Right ventricle myocardium superior (tissue), 1 donor: ENCODE measurements around the gene AIPL1. TPM values are rescaled to one million over a fixed set of nuclear protein-coding genes. Genes with fewer than 3 reads are reported as not detected.
A peak's percentile ranks its signal among the peaks of the same experiment; 100 is the strongest.

Experiments
- ATAC-seq: fragments of 200-7000 bp; cut with Tn5 transposase; one replicate; pipeline ENCODE4 v1.9.1; 2020; ENCODE audit warnings: mild to moderate bottlenecking; ENCODE audit not compliant: poor library complexity
- DNase-seq: peaks from one replicate; pipeline ENCODE4 v3.0.0-alpha.2; 2020
- intact Hi-C: fragments of 100-400 bp; cut with DNase I; formaldehyde crosslinking; loops from one replicate; pipeline ENCODE4 v1.11.2; 2022
- total RNA-seq: library from RNA; stranded (reverse); fragmentation: NEBNext Ultra II Directional; extraction: Animal tissue kit (Norgen Biotek cat#: 25700); gene quantifications from one replicate; pipeline ENCODE4 v1.2.1, GENCODE V29; 2021
- donor health status: DM: no; HTN: yes; CAD: no; lungs with severe emphysema.

Gene AIPL1
- total RNA-seq, 1 donor from 2014 or later: not detected

DNA sequence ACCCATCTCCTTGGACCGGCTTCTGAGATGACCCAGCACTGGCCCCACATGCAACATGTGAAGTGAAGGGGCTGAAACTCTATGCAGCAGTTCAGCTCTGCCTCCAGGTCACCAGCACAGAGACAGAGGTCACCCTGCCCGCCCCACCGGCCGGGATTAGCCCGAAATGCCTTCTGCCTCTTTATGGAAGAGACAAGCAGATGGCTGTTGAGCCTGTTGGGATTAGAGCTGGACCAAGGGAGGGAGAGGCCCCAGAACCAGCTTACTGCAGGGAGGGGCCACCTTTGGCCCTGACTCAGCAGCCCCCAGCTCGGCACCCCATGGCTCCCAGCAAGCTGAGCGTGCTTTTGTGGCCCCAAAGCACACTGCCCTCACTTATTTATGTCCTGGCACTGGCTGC, 5.7 kb downstream of the AIPL1 start:
- DNase-seq (no peak), ATAC-seq (no peak)
- intact Hi-C loops: no loop called here

DNA sequence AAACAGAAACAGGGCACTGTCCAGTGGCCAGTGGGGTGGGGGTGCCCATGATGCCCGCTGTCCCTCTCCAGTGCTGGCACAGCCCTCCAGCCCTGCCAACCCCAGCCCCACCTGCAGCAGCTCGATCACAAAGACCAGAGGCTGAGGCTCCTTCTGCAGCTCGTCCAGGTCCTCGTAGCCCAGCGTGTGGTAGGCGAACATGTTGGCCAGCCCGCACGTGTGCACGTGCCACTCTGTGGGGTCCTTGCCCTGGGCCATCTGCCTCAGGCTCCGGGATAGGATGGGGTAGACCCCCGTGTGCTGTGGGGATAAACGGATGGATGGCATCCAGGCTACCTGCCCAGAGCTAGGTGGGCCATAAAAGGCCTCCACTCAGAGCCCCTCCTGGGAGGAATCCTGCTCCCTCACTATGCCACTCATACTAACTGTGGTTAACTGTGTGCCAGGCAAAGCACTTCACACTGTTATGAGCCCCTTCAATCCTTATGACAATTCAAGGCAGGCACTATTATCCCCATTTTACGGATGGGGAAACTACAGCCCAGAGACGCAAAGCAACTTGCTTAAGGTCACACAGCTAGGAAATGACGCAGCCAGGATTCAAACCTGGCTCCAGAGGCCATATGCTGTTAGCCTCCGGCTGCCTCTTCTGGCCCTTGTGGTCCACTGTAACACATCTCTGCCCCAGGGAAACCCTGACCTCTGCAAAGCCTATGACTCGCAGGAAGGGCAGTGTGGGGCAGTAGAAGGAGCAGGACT, 6.5 kb downstream of the AIPL1 start:
- intact Hi-C loops: no loop called here
- ATAC-seq: no peak
- no peak for DNase-seq

DNA sequence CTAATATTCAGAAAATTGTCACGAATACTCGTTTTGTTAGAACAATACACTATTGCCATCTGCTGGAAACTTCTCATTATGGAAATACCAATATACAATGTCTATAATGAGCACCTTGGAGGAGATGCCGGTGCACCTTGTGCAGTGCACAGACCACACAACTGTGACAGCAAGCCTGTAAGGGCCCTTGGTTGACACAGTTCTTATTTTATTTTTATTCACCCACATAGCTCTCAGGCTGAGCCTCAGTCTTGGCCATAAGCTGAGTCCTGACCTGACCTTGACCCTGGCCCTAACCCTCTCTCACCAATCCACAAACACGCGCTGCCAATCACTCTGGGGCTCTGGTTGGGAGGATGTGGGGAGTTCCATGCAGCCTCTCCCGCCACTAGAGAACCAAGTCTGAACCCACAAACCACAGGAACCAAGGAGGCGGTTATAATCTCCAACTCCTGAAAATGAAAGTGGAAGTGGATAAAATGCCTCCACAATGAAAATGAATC, 7.6 kb downstream of the AIPL1 start:
- intact Hi-C loops: no loop called here
- no peak for DNase-seq
- no peak for ATAC-seq

DNA sequence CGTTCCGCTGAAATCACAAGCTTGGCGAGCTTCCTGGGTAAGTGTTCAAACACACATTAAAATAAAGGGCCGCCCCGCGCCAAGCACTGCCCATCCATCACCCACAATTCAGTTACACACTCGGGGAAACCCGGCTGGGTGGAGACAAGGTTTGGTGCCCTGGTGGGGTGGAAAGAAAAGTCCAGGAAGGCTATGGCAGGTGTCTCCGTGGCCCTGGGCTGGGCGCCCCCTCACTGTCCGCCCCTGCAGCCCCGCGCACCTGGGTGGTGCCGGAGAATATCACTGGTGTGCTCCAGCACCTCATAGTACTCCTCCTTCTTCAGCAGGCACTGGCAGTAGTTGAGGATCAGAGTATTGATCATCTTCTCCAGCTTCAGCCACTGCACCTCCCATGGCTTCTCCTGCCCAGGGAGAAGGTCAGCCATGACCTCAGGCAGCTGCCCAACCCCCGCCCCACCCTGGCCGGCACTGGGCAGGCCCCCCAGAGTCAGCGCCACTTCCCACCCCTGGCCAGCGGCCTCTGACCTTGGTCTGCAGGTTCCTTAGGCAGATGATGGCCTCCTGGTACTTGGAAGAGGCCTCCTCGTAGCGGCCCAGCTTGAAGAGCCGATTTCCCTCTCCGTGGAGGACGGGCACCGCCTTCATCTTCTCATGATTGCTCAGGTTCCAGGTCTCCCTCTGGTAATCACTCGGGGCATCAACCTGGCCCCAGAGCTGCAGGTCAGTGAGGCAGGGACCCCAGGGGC, 8.4 kb downstream of the AIPL1 start:
- ATAC-seq (no peak), DNase-seq (no peak)
- intact Hi-C loops: no loop called here

DNA sequence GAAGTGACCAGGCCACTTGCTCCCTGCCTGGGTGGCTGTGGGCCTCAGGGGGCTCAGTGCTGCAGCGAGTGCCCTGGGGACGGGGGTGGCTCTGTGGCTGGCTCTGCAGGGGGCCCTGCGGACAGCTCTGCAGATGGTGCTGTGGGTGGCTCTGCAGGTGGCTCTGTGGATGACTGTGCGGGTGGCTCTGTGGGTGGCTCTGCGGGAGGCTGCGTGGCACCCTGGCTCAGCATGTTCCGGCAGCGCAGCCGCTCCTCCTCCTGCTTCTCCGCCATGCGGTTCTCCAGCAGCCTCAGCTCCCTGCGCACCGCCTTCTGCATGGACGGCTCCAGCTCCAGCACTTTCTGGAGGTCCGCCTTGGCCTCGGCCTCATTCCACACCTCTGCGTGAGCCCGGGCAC, 9.5 kb downstream of the AIPL1 start:
- intact Hi-C loops: no loop called here
- DNase-seq: no peak
- no peak for ATAC-seq

DNA sequence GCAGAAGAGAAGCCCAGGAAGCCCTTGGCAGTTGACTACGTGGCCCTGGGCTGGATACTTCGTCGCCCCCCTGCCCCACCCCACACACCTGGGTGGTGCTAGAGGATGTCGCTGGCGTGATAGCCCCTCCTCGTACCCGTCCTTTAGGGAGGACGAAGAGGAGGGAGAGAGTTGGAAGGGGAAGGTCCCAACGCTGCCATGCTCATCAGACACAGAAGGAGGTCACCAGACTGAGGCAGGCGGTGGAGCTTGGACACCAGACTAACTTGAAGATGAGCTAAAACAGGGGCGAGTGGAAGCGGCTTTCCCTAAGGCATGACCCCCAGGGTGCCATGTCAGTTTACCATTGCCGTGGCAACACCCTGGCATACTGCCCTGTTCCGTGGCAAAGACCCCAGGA, 11.0 kb downstream of the AIPL1 start:
- intact Hi-C loops: loop anchor here (2.0 kb wide), 1 partner anchor 837 kb away; no protein-coding TSS in a partner anchor
- no peak for ATAC-seq
- no peak for DNase-seq

DNA sequence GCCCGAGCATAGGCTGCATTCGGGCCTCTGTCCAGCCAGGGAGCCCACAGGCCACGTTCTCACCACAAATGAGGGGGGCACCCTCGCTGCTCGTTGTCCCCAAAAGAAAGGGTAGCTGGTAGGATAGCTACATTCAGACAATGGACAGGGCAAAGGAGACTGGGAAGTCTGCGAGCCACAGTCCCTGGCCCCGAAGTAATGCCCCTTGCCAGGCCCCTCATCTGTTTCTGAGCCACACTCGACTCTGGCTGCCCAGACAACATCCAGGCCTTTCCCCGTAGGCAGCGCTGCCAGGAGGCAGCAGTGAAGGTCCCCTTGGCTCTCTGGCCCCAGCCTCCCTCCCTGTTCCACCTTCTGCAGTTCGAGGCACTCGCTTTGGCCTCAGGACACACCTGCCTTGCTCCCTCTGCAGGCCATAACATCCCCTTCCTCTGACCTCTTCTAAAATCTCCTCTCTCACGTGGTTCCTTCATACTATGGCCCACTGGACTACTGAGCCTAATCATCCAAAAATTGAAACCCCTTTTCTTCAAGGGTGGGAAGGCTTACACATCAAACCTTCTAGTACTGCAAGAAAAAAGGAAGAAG, 12.2 kb downstream of the AIPL1 start:
- no peak for DNase-seq
- no peak for ATAC-seq
- intact Hi-C loops: loop anchor here (2.0 kb wide), 1 partner anchor 836 kb away; no protein-coding TSS in a partner anchor

DNA sequence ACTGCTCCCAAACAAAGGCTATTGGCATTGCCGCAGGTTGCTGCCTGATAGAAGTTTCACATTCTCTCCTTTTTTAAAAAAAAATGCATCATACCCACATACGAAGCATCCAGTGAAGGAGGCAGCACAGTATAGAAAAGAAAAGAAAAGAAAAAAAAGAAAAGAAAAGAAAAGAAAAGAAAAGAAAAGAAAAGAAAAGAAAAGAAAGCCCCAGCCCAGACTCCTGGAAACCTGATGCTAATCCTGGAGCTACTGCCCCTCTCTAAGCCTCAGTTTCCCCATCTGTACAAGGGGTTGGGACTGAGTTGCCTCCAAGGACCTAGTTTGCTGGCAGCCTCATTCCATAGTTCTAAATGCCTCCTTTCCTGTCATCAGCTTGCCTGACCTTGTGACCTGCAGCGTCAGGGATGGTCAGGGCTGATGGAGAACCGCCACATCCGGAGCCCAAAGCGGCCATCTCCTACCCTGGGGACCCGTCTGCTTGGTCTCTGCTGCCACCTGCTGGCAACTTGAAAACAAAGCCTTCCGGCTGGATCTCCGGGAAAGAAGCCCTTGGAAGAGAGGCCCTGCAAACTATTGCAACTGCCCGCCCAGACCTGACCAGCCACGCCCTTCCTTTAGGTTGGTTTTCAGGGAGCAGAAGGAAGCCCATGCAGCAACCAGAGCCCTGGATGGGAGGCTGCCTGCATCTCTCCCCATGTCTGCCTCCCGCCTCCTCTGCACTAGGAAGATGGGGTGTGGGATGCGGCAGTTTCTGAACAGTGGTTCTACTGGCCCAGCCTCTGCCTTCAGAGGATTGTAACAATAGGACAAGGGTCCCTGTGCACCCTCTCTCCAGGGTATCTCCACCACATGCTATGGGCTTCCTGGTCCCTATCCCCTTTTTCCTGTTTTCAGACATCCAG, 13.0 kb downstream of the AIPL1 start:
- ATAC-seq: peak; percentile 88
- intact Hi-C loops: loop anchor here (2.0 kb wide), 1 partner anchor 835 kb away; no protein-coding TSS in a partner anchor
- peak; percentile 82 for DNase-seq

DNA sequence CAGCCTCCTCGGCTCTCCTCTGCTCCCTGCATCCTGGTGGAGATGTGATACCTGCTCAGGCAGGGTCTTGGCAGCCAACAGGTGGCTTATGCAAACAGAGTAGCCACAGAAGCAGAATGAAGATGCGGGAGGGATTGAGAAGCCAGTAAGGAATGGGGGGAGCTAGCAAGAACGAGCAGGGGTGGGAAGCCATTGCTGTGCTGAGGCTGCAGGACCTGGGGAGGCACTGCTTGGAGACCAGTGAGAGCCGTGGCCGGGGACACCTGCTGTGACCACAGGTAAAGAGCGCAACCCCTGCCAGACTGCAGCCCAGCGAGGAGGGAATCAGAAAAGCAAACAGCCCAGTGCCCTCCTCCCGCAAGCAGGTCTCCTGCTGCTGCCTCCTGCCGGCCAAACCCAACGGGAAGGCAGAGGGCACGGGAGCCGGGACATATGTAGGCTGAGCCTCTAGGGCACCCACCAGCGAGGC, 14.7 kb downstream of the AIPL1 start:
- intact Hi-C loops: no loop called here
- DNase-seq (no peak), ATAC-seq (no peak)

DNA sequence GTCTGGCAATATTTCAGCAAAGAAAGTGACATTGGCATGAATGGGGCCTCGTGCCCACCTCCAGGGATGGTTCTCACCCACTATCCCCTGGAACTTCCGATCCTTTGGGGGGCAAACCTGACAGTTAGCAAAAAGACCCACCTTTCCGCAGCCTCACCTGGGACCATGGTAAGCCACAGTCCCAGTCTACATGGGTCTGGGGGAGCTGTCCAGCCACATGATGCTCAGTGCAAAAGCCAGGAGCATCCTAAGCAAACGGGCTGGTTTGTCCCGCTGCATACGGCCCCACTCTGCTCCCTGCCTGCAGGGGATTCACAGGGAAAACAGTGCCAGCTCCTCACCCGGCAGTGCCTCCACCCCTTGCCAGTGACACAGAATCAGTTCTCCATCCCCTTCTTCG, 19.3 kb downstream of the AIPL1 start:
- intact Hi-C loops: no loop called here
- DNase-seq (no peak), ATAC-seq (no peak)

DNA sequence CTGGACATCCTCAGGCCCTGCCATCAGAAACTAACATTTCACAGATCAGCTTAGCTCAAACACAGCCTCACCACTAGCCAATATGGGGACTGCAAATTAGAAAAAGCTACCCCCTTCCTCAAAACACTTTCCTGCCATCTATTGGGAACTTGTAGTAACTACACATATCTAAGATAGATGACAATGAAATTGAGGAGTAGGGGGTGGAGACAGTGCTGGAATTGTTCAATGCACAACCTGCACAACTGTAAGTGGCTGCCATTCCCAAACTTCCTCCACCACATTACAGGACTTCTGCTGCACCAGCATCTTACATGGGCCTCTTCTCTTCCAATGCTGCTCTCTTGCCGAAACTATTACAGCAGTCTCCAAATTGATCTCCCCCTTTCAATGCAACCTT, 21.9 kb downstream of the AIPL1 start:
- no peak for DNase-seq
- intact Hi-C loops: no loop called here
- ATAC-seq: no peak

DNA sequence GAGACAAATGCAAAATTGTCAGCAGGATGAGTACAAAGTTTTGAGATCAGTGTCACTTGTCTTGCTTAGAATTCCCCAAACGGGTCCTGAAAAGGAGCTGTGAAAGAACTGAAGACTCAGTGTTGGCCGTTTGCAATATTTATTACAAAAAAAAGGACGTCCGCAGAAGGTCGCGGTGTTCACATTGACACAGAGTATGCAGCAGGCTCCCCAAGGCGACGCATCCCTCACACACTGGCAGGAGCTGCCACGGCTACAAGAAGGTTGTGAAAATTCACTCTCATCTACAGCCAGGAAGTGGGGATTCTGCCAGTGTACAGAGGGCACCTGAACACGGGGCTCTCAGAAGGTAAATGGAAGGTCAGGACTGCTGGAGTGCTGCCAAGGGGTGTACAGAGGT, 26.2 kb downstream of the AIPL1 start:
- intact Hi-C loops: no loop called here
- no peak for ATAC-seq

DNA sequence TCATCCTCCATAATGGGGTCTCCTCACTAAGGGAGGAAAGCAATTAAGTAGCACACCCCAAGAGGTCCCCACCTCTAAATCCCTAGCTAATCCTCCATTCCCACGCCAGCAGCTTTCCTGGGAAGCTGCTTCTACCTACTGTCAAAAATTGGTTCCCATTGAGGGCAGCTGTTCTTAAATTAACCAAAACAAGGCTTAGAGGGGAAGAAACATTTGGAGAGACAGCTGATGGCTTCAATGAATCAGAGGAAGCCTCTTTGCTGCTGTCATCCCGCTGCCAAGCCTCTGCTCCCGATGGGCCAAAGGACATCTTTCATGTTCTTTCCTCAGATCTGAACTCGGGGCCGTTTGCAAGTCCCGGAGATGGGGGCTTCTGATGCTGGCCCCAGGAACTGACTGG, 26.6 kb downstream of the AIPL1 start:
- intact Hi-C loops: no loop called here
- no peak for ATAC-seq

More for the DNA sequence above, 26.2 kb downstream of the AIPL1 start:
- DNase-seq: no peak

DNA sequence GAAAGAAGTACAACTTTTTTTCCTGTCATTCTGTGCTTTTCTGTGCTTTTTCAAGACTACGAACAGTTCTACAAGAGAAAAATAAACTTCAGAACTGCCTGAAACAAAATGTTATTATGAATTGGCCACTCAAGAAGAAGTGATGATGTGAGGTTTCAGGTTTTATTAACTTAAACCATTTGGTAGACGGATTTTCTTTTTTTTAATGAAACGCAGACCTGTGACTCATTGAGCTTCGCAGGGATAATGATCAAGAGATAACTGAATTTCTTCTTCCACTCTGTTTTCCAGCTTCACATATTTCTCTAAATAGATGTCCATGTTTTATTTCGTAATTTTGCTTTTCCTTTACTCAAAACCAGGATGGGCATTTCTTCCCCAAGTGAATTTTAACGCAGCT, 32.7 kb downstream of the AIPL1 start:
- no peak for DNase-seq
- intact Hi-C loops: no loop called here
- no peak for ATAC-seq

More for the DNA sequence above, 26.6 kb downstream of the AIPL1 start:
- DNase-seq: no peak

DNA sequence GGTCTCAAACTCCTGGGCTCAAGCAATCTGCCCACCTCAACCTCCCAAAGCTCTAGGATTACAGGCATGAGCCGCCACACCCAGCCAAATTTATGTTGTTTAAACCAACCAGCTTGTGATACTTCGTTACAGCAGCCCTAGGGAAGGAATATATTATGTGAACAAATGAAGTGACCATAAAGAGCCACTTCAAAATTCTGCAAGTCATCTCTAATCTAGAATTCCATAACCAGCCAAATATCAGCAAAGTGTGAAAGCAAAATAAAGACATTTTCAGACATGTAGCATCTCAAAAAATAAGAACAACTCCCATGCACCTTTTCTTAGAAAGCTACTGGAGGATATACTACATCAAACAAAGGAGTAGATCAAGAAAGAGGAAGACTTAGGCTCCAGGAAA, 36.0 kb downstream of the AIPL1 start:
- DNase-seq (no peak), ATAC-seq (no peak)
- intact Hi-C loops: no loop called here

DNA sequence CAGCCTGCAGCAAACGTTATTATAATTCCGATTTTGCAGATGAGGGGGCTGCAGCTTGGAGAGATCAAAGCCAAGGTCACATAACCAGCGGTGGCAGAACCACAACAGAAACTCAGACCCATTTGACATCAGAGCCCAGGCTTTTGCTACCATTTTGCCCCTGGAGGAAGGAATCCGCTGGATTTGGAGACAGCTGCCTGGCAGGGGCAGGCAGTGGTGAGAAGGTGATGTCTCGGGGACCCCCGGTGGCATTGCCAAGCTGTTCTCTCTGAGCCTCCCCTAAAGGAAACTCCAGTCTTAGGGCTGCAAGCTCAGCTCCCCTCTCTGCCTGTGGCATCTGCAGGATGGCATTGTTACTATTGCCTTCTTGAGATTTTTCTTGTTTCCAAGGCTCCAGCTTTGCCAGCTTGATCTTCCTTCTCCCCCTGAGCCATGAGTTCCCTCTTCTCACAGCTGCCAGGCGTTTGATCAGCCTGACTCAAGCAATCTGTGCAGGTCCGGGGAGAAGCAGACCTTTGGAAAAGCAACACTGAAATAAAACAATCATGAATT, 40.8 kb downstream of the AIPL1 start:
- DNase-seq (no peak), ATAC-seq (no peak)
- intact Hi-C loops: no loop called here

DNA sequence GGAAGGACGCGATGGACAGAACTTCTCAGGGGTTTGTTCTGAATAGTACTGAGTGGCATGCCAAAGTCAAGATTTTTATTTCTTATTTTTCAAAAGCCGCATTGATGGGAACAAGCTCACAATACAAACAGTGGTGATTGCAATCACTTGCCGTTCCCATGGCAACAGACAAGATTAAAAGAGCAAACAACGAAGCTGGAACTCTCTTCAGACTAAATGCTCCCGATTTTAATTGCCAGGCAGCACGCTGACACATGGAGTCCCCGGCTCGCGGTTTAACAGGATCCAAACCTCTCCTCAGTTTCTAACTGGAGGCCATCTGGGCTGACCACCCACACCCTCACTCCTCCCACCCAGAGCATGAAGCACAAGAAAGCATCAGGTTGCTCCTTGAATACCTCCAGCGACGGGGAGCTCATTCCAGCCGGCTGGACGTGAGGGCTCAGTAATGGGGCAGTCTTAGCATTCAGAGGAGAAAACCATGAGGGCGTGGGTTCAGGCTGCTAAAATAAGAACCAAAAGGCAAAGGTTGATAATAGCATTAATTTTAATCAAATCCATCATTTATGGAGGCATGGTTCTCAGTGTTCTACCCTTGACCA, 41.5 kb downstream of the AIPL1 start:
- intact Hi-C loops: no loop called here
- ATAC-seq: no peak
- DNase-seq: no peak
